HG03103 (cell line): Measurements from ENCODE around the gene CARD6.
A peak's percentile ranks its signal among the peaks of the same experiment; 100 is the strongest.
"Not testable (repeated sequence)": the region's sequence is repeated elsewhere in the genome, so short reads cannot be mapped to it uniquely, and the experiment has no call there.

Source experiments
- ATAC-seq: cut with Tn5 transposase; IDR thresholded peaks from one replicate; pipeline ENCODE4 v1.9.1; 2021; ENCODE audit warnings: low read depth; ENCODE audit not compliant: unreplicated experiment

Gene CARD6

DNA sequence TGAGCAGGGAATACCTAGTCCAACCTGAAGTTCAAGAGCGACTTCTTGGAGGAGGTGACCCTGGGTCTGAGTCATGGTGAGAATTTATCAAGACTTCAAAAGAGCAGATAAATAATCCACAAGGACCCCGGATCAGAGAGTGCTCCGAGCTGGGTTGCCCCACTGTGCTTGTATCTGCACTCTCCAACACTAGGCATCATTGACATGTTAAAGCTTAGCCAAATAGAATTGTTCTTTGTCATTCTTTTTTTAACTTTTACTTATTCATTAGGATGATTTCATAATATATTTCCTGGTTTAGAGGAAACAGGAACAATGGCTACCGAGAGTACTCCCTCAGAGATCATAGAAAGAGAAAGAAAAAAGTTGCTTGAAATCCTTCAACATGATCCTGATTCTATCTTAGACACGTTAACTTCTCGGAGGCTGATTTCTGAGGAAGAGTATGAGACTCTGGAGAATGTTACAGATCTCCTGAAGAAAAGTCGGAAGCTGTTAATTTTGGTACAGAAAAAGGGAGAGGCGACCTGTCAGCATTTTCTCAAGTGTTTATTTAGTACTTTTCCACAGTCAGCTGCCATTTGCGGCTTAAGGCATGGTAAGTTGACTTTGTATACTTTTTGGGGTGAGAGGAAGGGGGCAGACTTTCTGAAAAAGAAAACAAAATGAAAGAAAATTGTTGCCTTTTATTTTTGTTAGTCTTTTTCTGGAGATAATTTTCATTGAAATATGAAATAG is at the start of gene CARD6:
TSS of gene CARD6 (plus strand) at position 300 of the 738 bp plus-strand sequence. CDS start at position 316, 16 bp downstream.
- ATAC-seq, result peak; percentile 43

GRCh38 chr5:40791715-40792139 is 49.4 kb upstream of the CARD6 start:
- no peak for ATAC-seq

DNA sequence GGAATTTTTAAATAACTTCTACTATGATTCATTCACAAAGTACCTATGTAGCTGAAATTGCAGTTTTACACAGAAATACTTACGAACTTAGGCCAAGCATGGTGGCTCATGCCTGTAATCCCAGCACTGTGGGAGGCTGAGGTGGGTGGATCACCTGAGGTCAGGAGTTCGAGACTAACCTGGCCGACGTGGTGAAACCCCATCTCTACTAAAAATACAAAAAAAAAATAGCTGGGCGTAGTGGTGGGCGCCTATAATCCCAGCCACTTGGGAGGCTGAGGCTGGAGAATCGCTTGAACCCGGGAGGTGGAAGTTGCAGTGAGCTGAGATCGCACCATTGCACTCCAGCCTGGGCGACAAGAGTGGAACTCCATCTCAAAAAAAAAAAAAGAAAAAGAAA is 48.5 kb upstream of the CARD6 start:
- ATAC-seq, result not testable (repeated sequence)

GRCh38 chr5:40794340-40794739 is 46.8 kb upstream of the CARD6 start:
- not testable (repeated sequence) for ATAC-seq

GRCh38 chr5:40794877-40795276 is 46.3 kb upstream of the CARD6 start:
- not testable (repeated sequence) for ATAC-seq

DNA sequence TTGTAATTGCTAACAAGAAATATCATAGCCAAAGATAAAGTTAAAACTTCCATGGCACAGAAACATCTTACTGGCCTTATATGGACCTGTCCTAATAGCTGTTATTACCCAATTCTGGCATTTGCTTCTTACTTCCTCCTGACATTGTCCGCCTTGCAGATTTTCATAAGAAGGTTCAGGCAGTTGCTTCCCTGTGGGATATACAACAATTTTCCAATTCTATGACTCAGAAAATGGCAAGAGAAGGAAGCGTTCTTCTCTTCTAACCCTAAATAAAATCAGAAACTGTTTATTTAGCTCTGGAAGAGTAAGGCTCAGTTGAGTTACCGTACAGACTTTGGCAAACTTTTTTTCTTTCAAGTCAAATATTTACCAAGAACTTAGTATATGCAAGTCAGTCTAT is 44.7 kb upstream of the CARD6 start:
- no peak for ATAC-seq

DNA sequence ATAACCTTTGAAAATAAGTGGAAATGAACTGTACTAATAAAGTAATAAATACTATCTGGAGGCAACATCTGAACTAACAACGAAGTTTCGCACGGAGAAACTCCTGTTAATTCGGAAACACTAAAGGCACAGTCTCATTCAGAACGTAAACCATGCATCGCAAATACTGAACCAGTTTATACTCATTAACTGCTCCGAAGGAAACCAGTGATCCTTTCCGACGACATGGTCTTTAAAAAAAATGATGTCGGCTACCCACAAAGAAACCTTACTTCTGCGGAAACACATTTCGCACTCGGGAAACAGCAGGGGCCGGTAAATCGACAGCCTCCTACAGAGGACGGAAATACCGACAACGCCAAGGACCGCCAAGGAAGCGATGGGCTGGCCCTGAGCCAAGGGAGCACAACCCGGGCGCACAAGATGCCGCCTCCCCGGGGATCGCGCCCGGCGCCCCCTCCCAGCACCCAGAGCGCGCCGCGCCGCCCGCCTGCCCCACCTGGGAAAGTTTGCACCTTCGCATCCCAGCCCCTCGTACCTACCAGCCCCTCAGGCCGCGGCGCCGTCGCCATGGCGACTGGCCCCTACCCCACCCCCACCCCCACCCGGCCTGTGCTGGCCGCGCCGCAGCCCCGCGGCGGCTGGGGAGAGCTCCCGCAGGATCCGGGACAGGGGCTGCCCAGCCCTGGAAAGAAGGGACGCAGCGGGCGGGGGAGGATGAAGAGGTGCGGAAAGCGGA is 43.7 kb upstream of the CARD6 start:
- ATAC-seq, result peak; percentile 30

GRCh38 chr5:40798012-40798800 is 43.0 kb upstream of the CARD6 start, which contains the start of gene PRKAA1:
PRKAA1 (minus strand) TSS chr5:40798374; CDS start chr5:40798189, 185 bp downstream.
- ATAC-seq, result peak; percentile 97

DNA sequence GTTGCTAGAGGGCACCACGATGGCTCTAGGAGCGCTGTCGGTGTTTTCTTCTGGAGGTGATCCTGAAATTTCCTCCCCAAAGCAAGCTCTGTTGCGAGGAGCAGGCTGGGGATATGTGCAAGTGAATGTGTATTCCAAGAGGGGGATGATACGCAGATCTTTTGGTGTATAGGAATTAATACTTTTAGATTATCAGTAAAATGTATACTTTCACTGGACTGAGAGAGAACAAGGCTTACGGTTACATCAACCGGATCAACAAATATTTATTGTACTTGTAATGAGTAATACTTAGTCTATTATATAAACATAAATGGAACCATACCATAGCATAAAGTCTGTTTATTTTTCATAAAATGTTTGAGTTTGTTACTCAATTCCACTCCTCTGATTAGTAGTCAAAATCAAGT is 42.4 kb upstream of the CARD6 start:
- ATAC-seq, result no peak

DNA sequence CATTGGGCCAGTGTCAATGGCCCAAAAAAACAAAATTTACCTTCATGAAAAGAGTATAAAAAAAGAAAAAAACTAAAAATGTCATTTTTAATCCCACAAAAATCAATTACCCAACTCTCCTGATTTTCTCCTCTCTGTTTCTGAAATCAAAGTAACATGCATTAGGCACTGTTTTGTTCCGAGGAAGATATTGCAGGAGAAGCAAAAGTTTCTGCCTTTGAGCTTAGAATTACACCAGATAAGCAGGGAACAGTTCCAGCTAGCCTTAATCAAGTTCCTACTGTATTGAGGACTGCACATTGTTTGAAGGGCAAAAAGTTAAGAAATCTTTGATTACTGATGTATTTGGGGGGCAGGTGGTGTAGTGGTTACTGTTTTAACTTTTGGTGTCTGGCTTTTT is 41.9 kb upstream of the CARD6 start:
- no peak for ATAC-seq

DNA sequence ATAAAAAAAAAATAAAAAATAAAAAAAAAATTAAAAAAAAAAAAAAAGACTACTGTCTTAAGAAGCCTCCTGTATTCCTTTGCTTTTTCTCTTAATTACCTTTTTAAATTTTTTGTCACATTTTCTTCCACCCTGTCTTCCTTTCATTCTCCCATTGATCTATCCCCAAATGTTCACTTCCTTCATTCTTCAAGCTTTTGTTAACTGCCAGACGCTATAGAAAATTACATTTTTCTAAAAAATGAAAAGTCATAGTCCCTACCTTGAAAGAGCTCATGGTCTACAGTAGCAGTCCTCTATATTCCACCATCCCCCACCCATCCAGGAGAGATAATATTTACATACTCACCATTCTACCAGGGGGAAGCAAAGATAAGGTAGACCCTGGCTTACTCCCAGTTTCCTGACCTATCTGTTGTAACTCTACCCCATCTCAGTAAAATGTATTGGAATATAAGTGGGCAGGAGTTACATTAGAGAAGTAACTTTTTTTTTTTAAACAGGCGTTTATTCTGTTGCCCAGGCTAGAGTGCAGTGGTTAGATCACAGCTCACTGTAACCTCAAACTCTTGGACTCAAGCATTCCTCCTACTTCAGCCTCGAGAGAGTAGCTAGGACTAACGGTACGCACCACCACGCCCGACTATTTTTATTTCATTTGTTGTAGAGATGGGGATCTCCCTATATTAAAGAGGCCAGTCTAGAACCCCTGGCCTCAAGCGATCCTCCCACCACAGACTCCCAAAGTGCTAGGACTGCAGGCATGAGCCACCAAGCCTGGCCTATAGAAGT is 39.2 kb upstream of the CARD6 start:
- no peak for ATAC-seq

DNA sequence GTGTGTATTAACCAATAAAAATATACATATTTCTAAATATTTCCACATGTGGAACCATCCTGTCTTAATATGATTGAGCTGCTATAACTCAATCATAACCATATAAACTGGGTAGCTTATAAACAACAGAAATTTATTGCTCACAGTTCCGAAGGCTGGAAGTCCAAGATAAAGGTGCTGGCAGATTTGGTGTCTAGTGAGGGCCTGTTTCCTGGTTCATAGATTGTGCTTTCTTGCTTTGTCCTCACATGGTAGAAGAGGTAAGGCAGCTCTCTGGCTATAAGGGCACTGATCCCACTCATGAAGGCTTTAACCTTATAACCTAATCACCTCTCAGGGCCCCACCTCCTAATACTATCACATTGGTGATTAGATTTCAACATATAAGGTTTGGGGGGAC is 29.0 kb upstream of the CARD6 start:
- ATAC-seq, result no peak

DNA sequence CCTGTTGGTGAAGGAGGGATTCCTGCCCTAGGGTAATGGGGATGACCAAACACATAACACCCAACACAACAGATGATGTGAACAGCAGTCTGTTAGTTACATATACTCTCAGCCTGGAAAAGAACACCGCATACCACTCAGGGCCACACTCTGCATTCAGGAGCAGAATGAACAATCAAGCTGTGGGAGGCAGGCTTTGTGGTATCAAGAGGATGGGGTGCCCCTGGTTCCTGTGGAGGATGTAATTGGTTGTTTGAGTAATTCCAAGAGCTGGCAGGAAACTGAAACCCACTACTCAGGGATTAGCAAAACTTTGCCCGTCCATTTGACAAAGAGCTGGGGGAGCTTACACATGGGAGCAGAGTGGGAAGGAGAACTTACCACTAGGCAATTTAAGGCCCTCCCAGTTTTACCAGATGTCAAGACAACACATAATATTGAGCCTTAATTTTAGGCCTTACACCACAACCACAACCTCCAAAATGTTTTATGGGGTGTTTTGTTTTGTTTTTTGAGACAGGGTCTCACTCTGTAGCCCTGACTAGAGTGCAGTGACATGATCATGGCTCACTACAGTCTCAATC is 27.4 kb upstream of the CARD6 start:
- no peak for ATAC-seq

- ATAC-seq, result no peak
These were observed 17.7 kb upstream of the CARD6 start for GRCh38 chr5:40823459-40823858.

- not testable (repeated sequence) for ATAC-seq
These were observed 15.6 kb upstream of the CARD6 start for GRCh38 chr5:40825461-40826043.

DNA sequence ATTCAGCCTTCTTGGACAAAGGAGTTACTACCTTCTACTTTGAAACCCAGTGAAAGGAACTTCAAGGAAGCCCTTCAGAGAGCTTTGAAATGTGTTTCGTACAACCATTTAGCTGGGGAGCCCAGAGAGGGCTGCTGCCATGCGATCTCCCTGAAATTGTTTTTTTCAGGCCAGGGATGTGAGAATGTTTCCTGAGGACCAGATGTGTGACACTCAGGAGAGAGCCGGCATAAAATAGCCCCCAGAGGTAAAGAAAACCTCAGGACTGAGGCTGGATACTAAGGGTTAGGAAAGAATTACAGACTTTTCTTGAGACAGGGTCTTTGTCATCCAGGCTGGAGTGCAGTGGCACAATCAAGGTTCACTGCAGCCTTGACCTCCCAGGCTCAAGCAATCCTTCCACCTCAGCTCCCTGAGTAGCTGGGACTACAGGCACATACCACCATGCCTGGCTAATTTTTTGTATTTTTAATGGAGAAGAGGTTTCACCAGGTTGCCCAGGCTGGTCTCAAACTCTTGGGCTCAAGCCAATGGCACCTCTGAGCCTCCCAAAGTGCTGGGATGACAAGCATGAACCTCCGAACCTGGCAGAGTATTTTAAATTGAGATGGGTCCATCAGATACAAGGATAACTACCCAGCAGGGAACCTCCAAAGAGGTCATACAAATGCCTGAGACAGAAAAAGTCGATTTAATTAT is 14.5 kb upstream of the CARD6 start:
- no peak for ATAC-seq

- ATAC-seq, result no peak
These were observed 13.8 kb upstream of the CARD6 start for GRCh38 chr5:40827188-40827977.

DNA sequence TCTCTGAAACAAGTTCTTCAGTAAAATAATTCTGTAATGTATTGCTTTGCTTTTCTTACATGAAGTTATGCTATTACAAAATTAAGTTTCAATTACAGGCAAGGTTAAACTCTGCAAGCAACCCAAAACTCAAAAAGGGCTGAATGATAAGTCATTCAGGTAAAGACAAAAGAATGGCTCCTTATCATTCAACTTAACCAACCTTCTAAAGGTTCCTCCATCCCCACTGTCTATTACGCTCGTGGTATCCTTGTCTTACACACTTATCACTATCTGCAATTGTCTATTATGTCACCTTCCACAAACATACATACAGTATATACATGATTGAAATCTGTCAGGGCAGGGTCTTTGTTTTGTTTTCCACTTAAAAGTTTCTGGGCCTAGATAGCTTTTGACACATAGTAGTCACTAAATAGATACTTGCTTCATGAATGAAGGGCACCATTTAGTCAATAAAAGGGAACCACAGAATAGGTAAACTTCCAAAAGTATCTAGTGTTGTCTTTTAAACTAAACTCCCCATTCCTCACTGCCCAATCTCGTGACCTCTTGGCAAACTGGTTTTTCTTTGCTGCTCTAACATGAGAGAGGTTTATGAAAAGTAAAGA is 13.0 kb upstream of the CARD6 start:
- no peak for ATAC-seq
